ENCODE measurements around the gene MAN2B2. TPM values are rescaled to one million over a fixed set of nuclear protein-coding genes. Genes with fewer than 3 reads are reported as not detected.
"Not testable (repeated sequence)": the region's sequence is repeated elsewhere in the genome, so short reads cannot be mapped to it uniquely, and the experiment has no call there.

The MAN2B2 gene
- total and polyA plus RNA-seq, 7 experiments from 2014 or later: 10.5 to 56.2 (median 32.3) TPM

DNA sequence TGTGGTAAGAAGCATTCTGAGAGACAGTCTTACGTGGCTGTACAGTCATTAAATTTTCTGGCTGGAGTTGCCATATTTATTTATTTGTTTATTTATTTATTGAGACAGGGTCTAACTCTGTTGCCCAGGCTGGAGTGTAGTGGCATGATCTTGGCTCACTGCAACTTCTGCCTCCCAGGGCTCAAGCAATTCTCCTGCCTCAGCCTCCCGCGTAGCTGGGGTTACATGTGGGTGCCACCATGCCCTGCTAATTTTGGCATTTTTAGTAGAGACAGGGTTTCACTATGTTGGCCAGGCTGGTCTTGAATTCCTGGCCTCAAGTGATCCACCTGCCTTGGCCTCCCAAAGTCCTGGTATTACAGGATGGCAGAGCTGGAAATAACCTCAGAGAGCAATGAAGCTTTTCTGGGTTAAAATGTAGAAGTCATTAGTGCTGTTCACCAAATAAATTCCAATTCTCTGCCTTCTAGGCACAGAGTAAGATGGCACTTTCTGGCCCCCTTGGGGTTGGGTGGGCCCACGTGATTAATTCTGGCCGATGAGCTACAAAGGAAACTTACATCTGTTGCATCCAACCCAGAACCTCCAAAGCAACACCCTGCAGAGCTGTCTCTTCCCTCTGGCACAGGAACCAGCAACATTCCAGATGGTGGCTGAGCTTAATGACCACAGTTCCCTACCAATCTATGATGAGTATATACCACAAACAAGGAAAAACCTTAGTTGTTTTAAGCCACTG, 70.0 kb downstream of the MAN2B2 start:
- H3K4me1 ChIP-seq (ENCODE audit: control insufficient read depth in 2 of 2, insufficient read depth in 2 of 2, low read length in 2 of 2): peaks cover 13 to 23% of the 10 kb centered on the region in 2 donors
- Mint-ChIP-seq H3K27me3 (no peaks in the 10 kb centered on the region), H3K9me3 (peaks cover 0 to 7% (median 0%) of the 10 kb centered on the region in 11 donors), H3K4me1 (peaks cover 30 to 61% (median 38%) of the 10 kb centered on the region in 7 donors), H3K36me3 (peaks cover 11 to 34% (median 29%) of the 10 kb centered on the region in 5 donors), H3K27ac (peak overlapping the region in 8 of 9 donors; percentile 70 to 100 (median 96)), H3K4me3 (no peak overlapping the region)
- peak overlapping the region; percentile 97 for H3K27ac ChIP-seq (ENCODE audit: low read depth, low read length)
- POLR2A ChIA-PET: interaction anchor here (0.7 to 10.2 kb wide), 7 partner anchors 9 to 71 kb away, joined by 3 to 156 read pairs (median 4); partner anchors contain the start of genes BLOC1S4 and MRFAP1L1
- CTCF ChIA-PET: interaction anchor here (0.6 to 1.1 kb wide), 3 partner anchors 19 to 75 kb away, joined by 3 read pairs; no protein-coding TSS in a partner anchor
- no peaks in the 10 kb centered on the region for H3K27me3 ChIP-seq (ENCODE audit: control insufficient read depth in 2 of 2, insufficient read depth in 2 of 2, low read length in 2 of 2)
- H3K9me3 ChIP-seq (ENCODE audit: control insufficient read depth in 2 of 3, low read length in 3 of 3): no peaks in the 10 kb centered on the region
- peaks cover 0 to 24% (median 14%) of the 10 kb centered on the region in 3 experiments for H3K36me3 ChIP-seq (ENCODE audit: control insufficient read depth in 2 of 3, insufficient read depth in 3 of 3, low read length in 3 of 3)
- ATAC-seq (no peak), DNase-seq (no peak)
- intact Hi-C loops (cut with micrococcal nuclease): loop anchor here in 1 of 2 donors (5.0 kb wide), 1 partner anchor 1512 kb away; the partner anchor contains the start of gene ABLIM2
- no peak overlapping the region for H3K4me3 ChIP-seq (ENCODE audit: low read length)

DNA sequence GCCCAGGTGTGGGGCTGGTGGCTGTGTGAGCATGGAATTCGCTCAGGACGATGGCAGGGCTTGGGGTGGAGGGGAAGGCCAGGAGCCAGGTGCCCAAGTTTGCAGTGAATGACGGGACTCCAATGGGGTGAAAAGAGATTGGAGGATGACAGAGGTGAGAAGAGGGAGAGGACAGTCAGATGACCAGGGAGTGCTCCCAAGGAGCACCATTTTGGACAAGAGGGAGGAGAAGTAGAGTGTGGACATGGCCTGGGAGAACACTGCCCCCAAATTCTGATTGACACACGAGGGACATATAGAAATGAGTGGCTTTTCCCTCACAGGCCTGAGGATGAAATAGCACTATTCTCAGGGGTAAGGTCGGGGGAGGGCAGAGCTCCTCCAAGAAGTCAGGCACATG, 72.2 kb downstream of the MAN2B2 start:
- H3K4me3 ChIP-seq (ENCODE audit: low read length): no peak overlapping the region
- no peaks in the 10 kb centered on the region for H3K9me3 ChIP-seq (ENCODE audit: control insufficient read depth in 2 of 3, low read length in 3 of 3)
- intact Hi-C loops (cut with micrococcal nuclease): no loop called here
- H3K4me1 Mint-ChIP-seq: peaks cover 17 to 39% (median 23%) of the 10 kb centered on the region in 7 donors
- H3K9me3 Mint-ChIP-seq: peaks cover 0 to 2% (median 0%) of the 10 kb centered on the region in 11 donors
- peaks cover 8 to 15% of the 10 kb centered on the region in 2 donors for H3K4me1 ChIP-seq (ENCODE audit: control insufficient read depth in 2 of 2, insufficient read depth in 2 of 2, low read length in 2 of 2)
- H3K36me3 ChIP-seq (ENCODE audit: control insufficient read depth in 2 of 3, insufficient read depth in 3 of 3, low read length in 3 of 3): peaks cover 0 to 16% (median 9%) of the 10 kb centered on the region in 3 experiments
- peak overlapping the region in 2 of 9 donors; percentile 56 to 87 for H3K27ac Mint-ChIP-seq
- CTCF ChIA-PET: no interaction called here
- H3K27ac ChIP-seq (ENCODE audit: low read depth, low read length): no peak overlapping the region
- no peaks in the 10 kb centered on the region for H3K27me3 ChIP-seq (ENCODE audit: control insufficient read depth in 2 of 2, insufficient read depth in 2 of 2, low read length in 2 of 2)
- ATAC-seq (no peak), DNase-seq (no peak)
- no peak overlapping the region for H3K4me3 Mint-ChIP-seq
- peaks cover 1 to 17% (median 13%) of the 10 kb centered on the region in 5 donors for H3K36me3 Mint-ChIP-seq
- H3K27me3 Mint-ChIP-seq: no peaks in the 10 kb centered on the region
- POLR2A ChIA-PET: interaction anchor here (1.1 to 10.2 kb wide), 4 partner anchors 11 to 69 kb away, joined by 3 to 156 read pairs (median 5); partner anchors contain the start of gene BLOC1S4

DNA sequence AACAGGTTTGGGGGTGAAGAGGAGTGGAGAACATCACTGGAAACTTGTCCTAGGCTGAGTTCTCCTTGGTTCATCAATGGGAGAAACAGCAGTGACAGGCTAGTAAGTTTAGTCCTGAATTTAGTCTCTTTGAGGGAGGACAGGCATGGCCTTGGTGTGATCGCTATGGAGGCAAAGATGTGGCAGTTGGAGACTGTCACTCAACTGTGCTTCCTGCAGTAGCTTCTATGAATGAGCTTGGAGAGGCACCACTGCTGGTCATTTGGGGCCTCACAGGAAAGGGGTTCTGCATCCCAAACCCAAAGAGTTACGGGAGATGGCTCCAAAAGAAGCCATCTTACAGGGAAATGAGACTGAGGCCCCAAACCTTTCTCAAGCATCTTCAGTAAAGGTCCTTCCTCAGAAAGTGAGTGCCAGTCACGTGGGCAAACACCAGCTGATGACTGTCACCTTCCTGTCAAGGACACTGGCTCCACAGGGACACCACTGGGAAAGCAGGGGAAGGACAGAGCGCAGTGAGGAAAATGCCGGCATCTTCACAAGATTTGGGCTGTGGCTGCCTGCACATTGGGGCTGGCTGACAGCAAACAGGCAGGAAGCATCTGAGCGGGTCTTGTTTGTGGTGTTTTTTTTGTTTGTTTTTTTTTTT, 72.7 kb downstream of the MAN2B2 start:
- ATAC-seq (no peak), DNase-seq (no peak)
- H3K27ac Mint-ChIP-seq: peak overlapping the region in 1 of 9 donors; percentile 87
- Histone ChIP-seq H3K27ac (ENCODE audit: low read depth, low read length) (no peak overlapping the region), H3K9me3 (ENCODE audit: control insufficient read depth in 2 of 3, low read length in 3 of 3) (no peaks in the 10 kb centered on the region), H3K4me1 (ENCODE audit: control insufficient read depth in 2 of 2, insufficient read depth in 2 of 2, low read length in 2 of 2) (peaks cover 3 to 10% of the 10 kb centered on the region in 2 donors), H3K4me3 (ENCODE audit: low read length) (no peak overlapping the region), H3K27me3 (ENCODE audit: control insufficient read depth in 2 of 2, insufficient read depth in 2 of 2, low read length in 2 of 2) (no peaks in the 10 kb centered on the region), H3K36me3 (ENCODE audit: control insufficient read depth in 2 of 3, insufficient read depth in 3 of 3, low read length in 3 of 3) (peaks cover 0 to 11% (median 3%) of the 10 kb centered on the region in 3 experiments)
- H3K4me1 Mint-ChIP-seq: peaks cover 12 to 33% (median 18%) of the 10 kb centered on the region in 7 donors
- ChIA-PET POLR2A (interaction anchor here (0.6 to 10.2 kb wide), 6 partner anchors 11 to 403 kb away, joined by 3 to 156 read pairs (median 5); partner anchors contain the start of gene BLOC1S4), CTCF (no interaction called here)
- peaks cover 0 to 2% (median 0%) of the 10 kb centered on the region in 11 donors for H3K9me3 Mint-ChIP-seq
- no peaks in the 10 kb centered on the region for H3K27me3 Mint-ChIP-seq
- H3K36me3 Mint-ChIP-seq: peaks cover 0 to 13% (median 8%) of the 10 kb centered on the region in 5 donors
- H3K4me3 Mint-ChIP-seq: no peak overlapping the region
- intact Hi-C loops (cut with micrococcal nuclease): no loop called here

DNA sequence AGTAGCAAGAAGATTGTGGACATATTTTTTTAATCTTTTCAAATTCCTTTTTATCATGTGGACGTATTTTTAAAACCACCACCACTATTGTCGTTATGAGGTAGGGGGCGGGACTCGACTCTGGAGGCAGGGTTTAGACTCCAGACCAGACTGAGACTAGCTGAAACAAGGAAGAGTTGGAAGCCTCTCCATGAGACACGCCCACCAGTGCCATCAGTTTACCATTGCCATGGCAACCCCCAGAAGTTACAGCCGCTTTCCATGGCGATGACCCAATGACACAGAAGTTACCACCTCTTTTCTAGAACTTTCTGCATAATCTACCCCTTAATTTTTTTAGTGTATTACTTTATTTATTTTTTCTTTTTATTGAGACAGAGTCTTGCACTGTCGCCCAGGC, 74.2 kb downstream of the MAN2B2 start:
- no peak for ATAC-seq
- Mint-ChIP-seq H3K9me3 (peaks cover 0 to 2% (median 0%) of the 10 kb centered on the region in 11 donors), H3K27me3 (peaks cover 0 to 2% (median 0%) of the 10 kb centered on the region in 5 donors), H3K4me3 (no peak overlapping the region), H3K36me3 (peaks cover 0 to 6% (median 0%) of the 10 kb centered on the region in 5 donors), H3K27ac (no peak overlapping the region), H3K4me1 (peaks cover 0 to 20% (median 8%) of the 10 kb centered on the region in 7 donors)
- Histone ChIP-seq H3K4me3 (ENCODE audit: low read length) (no peak overlapping the region), H3K9me3 (ENCODE audit: control insufficient read depth in 2 of 3, low read length in 3 of 3) (no peaks in the 10 kb centered on the region), H3K36me3 (ENCODE audit: control insufficient read depth in 2 of 3, insufficient read depth in 3 of 3, low read length in 3 of 3) (no peaks in the 10 kb centered on the region), H3K4me1 (ENCODE audit: control insufficient read depth in 2 of 2, insufficient read depth in 2 of 2, low read length in 2 of 2) (no peaks in the 10 kb centered on the region), H3K27me3 (ENCODE audit: control insufficient read depth in 2 of 2, insufficient read depth in 2 of 2, low read length in 2 of 2) (no peaks in the 10 kb centered on the region), H3K27ac (ENCODE audit: low read depth, low read length) (no peak overlapping the region)
- POLR2A ChIA-PET: interaction anchor here (1.0 to 2.2 kb wide), 2 partner anchors 9 kb away, joined by 4 to 6 read pairs; partner anchors contain the start of gene MRFAP1
- intact Hi-C loops (cut with micrococcal nuclease): no loop called here
- CTCF ChIA-PET: interaction anchor here (0.6 kb wide), 1 partner anchor 15 kb away, joined by 3 read pairs; no protein-coding TSS in a partner anchor
- no peak for DNase-seq

DNA sequence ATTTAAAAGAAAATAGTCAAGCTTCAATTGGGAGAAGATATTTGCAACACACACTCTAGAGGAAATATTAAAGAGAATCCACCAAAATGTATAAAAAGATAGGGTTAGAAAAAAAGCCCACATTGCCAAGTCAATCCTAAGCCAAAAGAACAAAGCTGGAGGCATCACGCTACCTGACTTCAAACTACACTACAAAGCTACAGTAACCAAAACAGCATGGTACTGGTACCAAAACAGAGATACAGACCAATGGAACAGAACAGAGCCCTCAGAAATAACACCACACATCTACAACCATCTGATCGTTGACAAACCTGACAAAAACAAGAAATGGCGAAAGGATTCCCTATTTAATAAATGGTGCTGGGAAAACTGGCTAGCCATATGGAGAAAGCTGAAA, 79.2 kb downstream of the MAN2B2 start:
- POLR2A ChIA-PET: interaction anchor here (0.9 to 1.6 kb wide), 4 partner anchors 9 to 14 kb away, joined by 4 to 6 read pairs (median 4); partner anchors contain the start of gene MRFAP1
- intact Hi-C loops (cut with micrococcal nuclease); H3K27ac ChIP-seq (ENCODE audit: low read depth, low read length); H3K27me3 Mint-ChIP-seq; H3K9me3 Mint-ChIP-seq; H3K4me1 ChIP-seq (ENCODE audit: control insufficient read depth in 2 of 2, insufficient read depth in 2 of 2, low read length in 2 of 2); H3K9me3 ChIP-seq (ENCODE audit: control insufficient read depth in 2 of 3, low read length in 3 of 3); H3K36me3 Mint-ChIP-seq; H3K27me3 ChIP-seq (ENCODE audit: control insufficient read depth in 2 of 2, insufficient read depth in 2 of 2, low read length in 2 of 2); CTCF ChIA-PET; H3K36me3 ChIP-seq (ENCODE audit: control insufficient read depth in 2 of 3, insufficient read depth in 3 of 3, low read length in 3 of 3); H3K4me3 ChIP-seq (ENCODE audit: low read length); H3K4me3 Mint-ChIP-seq; DNase-seq; ATAC-seq: not testable (repeated sequence)
- H3K4me1 Mint-ChIP-seq: peaks cover 0 to 13% (median 10%) of the 10 kb centered on the region in 7 donors
- H3K27ac Mint-ChIP-seq: peak overlapping the region in 1 of 9 donors; percentile 21

DNA sequence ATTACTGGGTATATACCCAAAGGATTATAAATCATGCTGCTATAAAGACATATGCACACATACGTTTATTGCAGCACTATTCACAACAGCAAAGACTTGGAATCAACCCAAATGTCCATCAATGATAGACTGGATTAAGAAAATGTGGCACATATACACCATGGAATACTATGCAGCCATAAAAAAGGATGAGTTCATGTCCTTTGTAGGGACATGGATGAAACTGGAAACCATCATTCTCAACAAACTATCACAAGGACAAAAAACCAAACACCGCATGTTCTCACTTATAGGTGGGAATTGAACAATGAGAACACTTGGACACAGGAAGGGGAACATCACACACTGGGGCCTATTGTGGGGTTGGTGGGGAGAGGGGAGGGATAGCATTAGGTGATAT, 80.3 kb downstream of the MAN2B2 start:
- H3K4me1 ChIP-seq (ENCODE audit: control insufficient read depth in 2 of 2, insufficient read depth in 2 of 2, low read length in 2 of 2); intact Hi-C loops (cut with micrococcal nuclease); DNase-seq; H3K27me3 ChIP-seq (ENCODE audit: control insufficient read depth in 2 of 2, insufficient read depth in 2 of 2, low read length in 2 of 2); H3K4me3 ChIP-seq (ENCODE audit: low read length); ATAC-seq; H3K9me3 ChIP-seq (ENCODE audit: control insufficient read depth in 2 of 3, low read length in 3 of 3); H3K4me3 Mint-ChIP-seq; CTCF ChIA-PET; H3K36me3 ChIP-seq (ENCODE audit: control insufficient read depth in 2 of 3, insufficient read depth in 3 of 3, low read length in 3 of 3); H3K9me3 Mint-ChIP-seq; H3K27ac Mint-ChIP-seq; H3K36me3 Mint-ChIP-seq; H3K27ac ChIP-seq (ENCODE audit: low read depth, low read length): not testable (repeated sequence)
- Mint-ChIP-seq H3K27me3 (peaks cover 0 to 14% (median 0%) of the 10 kb centered on the region in 5 donors), H3K4me1 (peaks cover 0 to 15% (median 10%) of the 10 kb centered on the region in 7 donors)
- POLR2A ChIA-PET: interaction anchor here (6.6 kb wide), 1 partner anchor 13 kb away, joined by 90 read pairs; the partner anchor contains the start of gene MRFAP1

All from naive thymus-derived CD4-positive, alpha-beta T cell (primary cell).